Measurements from ENCODE around the gene EIF2B1.

The EIF2B1 gene

GRCh38 chr12:123657211-123657610 lies 23.7 kb upstream of the EIF2B1 start:
- Histone ChIP-seq H3K4me3 (replicated peaks; ENCODE audit: insufficient read depth, low read length) (no peak overlapping the region), H3K27ac (replicated peaks) (no peak overlapping the region), H3K27me3 (ENCODE audit: insufficient read depth, poor library complexity, severe bottlenecking) (no peaks in the 10 kb centered on the region)
- TF ChIP-seq CTCF (IDR thresholded peaks at IDR 0.05; ENCODE audit: insufficient read depth, low read length): no peak
- no peak for TF ChIP-seq POLR2AphosphoS5 (IDR thresholded peaks at IDR 0.05; ENCODE audit: low read depth)
- TF ChIP-seq SPI1 (IDR thresholded peaks at IDR 0.05; ENCODE audit: borderline replicate concordance, low read depth): no peak
- no peak for TF ChIP-seq REST (IDR thresholded peaks at IDR 0.05; ENCODE audit: insufficient replicate concordance, low read depth)
- no peak for TF ChIP-seq GABPA (IDR thresholded peaks at IDR 0.05; ENCODE audit: low read depth)
- no peak for DNase-seq (ENCODE audit: low read depth in 1 of 2, low spot score in 1 of 2)

GRCh38 chr12:123656392-123656791 lies 22.9 kb upstream of the EIF2B1 start:
- Histone ChIP-seq H3K27ac (replicated peaks) (no peak overlapping the region), H3K27me3 (ENCODE audit: insufficient read depth, poor library complexity, severe bottlenecking) (no peaks in the 10 kb centered on the region), H3K4me3 (replicated peaks; ENCODE audit: insufficient read depth, low read length) (no peak overlapping the region)
- no peak for DNase-seq (ENCODE audit: low read depth in 1 of 2, low spot score in 1 of 2)
- no peak for TF ChIP-seq REST (IDR thresholded peaks at IDR 0.05; ENCODE audit: insufficient replicate concordance, low read depth)
- no peak for TF ChIP-seq CTCF (IDR thresholded peaks at IDR 0.05; ENCODE audit: insufficient read depth, low read length)
- no peak for TF ChIP-seq GABPA (IDR thresholded peaks at IDR 0.05; ENCODE audit: low read depth)
- TF ChIP-seq SPI1 (IDR thresholded peaks at IDR 0.05; ENCODE audit: borderline replicate concordance, low read depth): no peak
- no peak for TF ChIP-seq POLR2AphosphoS5 (IDR thresholded peaks at IDR 0.05; ENCODE audit: low read depth)

GRCh38 chr12:123655420-123655819 lies 21.9 kb upstream of the EIF2B1 start:
- Histone ChIP-seq H3K4me3 (replicated peaks; ENCODE audit: insufficient read depth, low read length) (no peak overlapping the region), H3K27me3 (ENCODE audit: insufficient read depth, poor library complexity, severe bottlenecking) (no peaks in the 10 kb centered on the region), H3K27ac (replicated peaks) (no peak overlapping the region)
- TF ChIP-seq SPI1 (IDR thresholded peaks at IDR 0.05; ENCODE audit: borderline replicate concordance, low read depth) (no peak), REST (IDR thresholded peaks at IDR 0.05; ENCODE audit: insufficient replicate concordance, low read depth) (no peak), CTCF (IDR thresholded peaks at IDR 0.05; ENCODE audit: insufficient read depth, low read length) (no peak), POLR2AphosphoS5 (IDR thresholded peaks at IDR 0.05; ENCODE audit: low read depth) (no peak), GABPA (IDR thresholded peaks at IDR 0.05; ENCODE audit: low read depth) (no peak)
- DNase-seq (ENCODE audit: low read depth in 1 of 2, low spot score in 1 of 2): no peak

All from HL-60 (cell line).